ENCODE data around the gene RSPO4. TPM values are rescaled to one million over a fixed set of nuclear protein-coding genes. Genes with fewer than 3 reads are reported as not detected.

RSPO4 gene
- total RNA-seq, 3 donors from 2014 or later = not detected

DNA sequence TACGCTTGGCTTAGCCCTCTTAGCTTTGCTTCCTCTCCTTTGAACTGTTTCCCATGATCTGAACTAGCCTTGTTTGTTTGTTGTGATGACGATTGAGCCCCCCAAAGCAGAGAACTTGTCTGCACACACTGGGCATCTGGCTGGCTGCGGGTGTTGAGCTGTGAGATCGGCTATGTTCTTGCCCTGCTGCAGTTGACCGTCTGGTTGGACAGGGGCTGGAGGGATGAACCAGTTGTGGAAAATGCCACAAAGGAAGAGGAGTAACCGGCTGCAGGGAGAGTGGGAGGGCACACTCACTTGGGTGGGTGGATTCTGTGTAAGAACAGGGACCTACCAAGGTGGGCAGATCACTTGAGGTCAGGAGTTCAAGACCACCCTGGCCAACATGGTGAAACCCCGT, 12.4 kb upstream of the RSPO4 start:
- intact Hi-C loops (cut with DNase I; ENCODE audit: low total_unique reads) = no loop called here
- DNase-seq (ENCODE audit: low spot score in 2 of 2) = no peak
- no peaks in the 10 kb centered on the region for H3K36me3 ChIP-seq
- H3K9me3 ChIP-seq = no peaks in the 10 kb centered on the region
- no peak overlapping the region for H3K4me3 ChIP-seq
- H3K4me1 ChIP-seq = no peaks in the 10 kb centered on the region
- no peak for TF ChIP-seq POLR2AphosphoS5 (IDR thresholded peaks at IDR 0.05)
- no peak for TF ChIP-seq POLR2A (IDR thresholded peaks at IDR 0.05)
- TF ChIP-seq, protein P1, sequence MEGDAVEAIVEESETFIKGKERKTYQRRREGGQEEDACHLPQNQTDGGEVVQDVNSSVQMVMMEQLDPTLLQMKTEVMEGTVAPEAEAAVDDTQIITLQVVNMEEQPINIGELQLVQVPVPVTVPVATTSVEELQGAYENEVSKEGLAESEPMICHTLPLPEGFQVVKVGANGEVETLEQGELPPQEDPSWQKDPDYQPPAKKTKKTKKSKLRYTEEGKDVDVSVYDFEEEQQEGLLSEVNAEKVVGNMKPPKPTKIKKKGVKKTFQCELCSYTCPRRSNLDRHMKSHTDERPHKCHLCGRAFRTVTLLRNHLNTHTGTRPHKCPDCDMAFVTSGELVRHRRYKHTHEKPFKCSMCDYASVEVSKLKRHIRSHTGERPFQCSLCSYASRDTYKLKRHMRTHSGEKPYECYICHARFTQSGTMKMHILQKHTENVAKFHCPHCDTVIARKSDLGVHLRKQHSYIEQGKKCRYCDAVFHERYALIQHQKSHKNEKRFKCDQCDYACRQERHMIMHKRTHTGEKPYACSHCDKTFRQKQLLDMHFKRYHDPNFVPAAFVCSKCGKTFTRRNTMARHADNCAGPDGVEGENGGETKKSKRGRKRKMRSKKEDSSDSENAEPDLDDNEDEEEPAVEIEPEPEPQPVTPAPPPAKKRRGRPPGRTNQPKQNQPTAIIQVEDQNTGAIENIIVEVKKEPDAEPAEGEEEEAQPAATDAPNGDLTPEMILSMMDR (IDR thresholded peaks at IDR 0.05) = no peak
- no peak overlapping the region for H3K27ac ChIP-seq
- H3K27me3 ChIP-seq = no peaks in the 10 kb centered on the region

DNA sequence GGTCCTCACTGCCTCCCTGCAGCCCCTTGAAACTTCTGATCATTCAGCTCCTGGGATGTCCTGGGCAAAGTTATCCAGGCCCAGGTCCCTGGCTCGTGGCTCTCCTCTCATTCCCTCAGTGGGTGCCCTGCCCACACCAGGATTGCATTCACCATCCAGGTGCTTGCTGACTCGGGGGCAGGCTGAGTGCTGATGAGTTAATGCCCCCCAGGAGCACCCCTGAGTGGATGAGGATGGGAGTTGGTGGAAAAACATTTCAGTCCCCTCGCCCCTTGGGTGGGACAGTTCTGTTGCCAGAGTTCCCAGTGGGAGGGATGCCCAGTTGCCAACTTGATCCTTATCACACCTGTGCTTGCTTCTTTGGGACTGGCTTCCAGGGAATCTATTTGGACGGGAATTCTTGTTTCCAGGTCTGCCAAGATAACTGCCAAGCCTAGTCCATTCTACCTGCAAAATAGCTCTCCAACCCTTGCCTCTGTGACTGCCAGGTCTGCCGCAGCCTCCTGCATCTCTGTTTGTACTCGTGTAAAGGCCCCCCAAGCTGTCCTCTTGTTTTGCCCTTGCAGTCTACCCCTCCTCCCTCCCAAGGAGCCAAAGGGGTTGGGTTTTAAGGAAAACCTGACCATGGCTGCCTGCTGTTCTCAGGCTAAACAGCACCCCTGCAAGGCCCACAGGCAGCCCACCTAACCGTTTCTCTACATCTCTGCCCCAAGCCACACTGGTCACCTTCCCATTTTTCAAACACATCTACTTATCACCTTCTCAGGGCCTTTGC, 11.6 kb upstream of the RSPO4 start:
- Histone ChIP-seq H3K27me3 (no peaks in the 10 kb centered on the region), H3K4me1 (no peaks in the 10 kb centered on the region), H3K9me3 (no peaks in the 10 kb centered on the region), H3K4me3 (no peak overlapping the region), H3K36me3 (no peaks in the 10 kb centered on the region), H3K27ac (no peak overlapping the region)
- no peak for TF ChIP-seq POLR2AphosphoS5 (IDR thresholded peaks at IDR 0.05)
- intact Hi-C loops (cut with DNase I; ENCODE audit: low total_unique reads) = no loop called here
- DNase-seq (ENCODE audit: low spot score in 2 of 2) = no peak

DNA sequence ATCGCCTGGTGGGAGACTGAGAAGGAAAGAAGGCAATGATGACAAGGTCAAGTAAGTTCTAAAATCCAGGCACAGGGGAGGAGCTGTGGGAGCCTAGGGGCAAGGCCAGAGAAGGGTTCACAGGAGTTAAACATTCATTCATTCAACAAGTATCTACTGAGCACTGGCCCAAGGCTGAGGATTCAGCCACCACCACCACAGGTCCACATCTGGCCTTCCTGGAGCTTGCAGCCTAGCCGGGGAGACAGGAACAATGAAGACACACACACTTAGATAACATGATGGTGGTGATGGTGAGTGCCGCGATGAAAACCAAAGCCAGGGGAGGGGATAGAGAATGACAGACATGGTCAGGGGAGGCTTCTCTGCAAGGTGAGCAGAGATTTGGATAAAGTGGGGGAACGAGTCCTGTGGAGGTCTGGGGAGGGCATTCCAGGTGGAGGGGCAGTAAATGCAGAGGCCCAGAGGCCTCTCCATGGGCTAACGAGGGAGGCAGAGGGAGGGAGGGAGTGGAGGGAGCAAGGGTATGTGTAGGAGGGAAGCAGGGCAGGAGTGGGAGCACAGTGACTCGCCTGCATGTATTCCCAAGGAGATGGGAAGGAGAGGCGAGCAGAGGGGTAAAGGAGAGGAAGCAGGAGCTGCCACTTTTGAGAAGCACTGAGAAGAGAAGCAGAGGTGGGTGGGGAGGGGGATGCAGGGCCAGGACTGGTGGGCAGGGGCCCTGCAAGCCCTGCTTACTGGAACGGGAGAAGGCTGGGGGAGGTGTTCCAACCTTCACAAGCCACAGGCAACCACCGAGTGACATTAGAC, 10.5 kb upstream of the RSPO4 start:
- no peaks in the 10 kb centered on the region for H3K9me3 ChIP-seq
- H3K27ac ChIP-seq = no peak overlapping the region
- no peaks in the 10 kb centered on the region for H3K36me3 ChIP-seq
- no peak for TF ChIP-seq POLR2A (IDR thresholded peaks at IDR 0.05)
- TF ChIP-seq, protein P1 (IDR thresholded peaks at IDR 0.05) = no peak
- no peak for TF ChIP-seq POLR2AphosphoS5 (IDR thresholded peaks at IDR 0.05)
- no peaks in the 10 kb centered on the region for H3K27me3 ChIP-seq
- no peaks in the 10 kb centered on the region for H3K4me1 ChIP-seq
- no peak overlapping the region for H3K4me3 ChIP-seq
- intact Hi-C loops (cut with DNase I; ENCODE audit: low total_unique reads) = no loop called here
- no peak for DNase-seq (ENCODE audit: low spot score in 2 of 2)

DNA sequence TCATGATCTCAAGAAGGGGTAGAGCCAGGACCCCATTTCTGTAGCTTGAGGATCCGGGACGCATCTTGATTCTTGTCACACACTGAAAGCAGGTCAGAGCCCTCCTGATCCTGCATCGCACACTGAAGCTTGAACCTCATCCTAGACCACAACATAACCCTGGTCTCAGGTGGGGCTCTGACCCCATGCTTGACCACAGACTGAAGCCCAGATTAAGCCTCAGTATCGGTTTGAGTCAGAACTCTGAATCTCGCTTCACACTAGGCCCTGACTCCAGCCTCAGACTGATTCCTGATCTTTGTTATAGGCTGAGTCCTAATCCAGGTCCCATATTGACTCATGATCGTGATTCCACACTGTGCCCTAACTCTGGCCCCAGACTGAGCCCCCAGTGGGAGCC, 8.5 kb upstream of the RSPO4 start:
- DNase-seq (ENCODE audit: low spot score in 2 of 2) = no peak
- Histone ChIP-seq H3K4me1 (no peaks in the 10 kb centered on the region), H3K4me3 (no peak overlapping the region), H3K36me3 (no peaks in the 10 kb centered on the region), H3K9me3 (no peaks in the 10 kb centered on the region), H3K27me3 (no peaks in the 10 kb centered on the region), H3K27ac (no peak overlapping the region)
- intact Hi-C loops (cut with DNase I; ENCODE audit: low total_unique reads) = no loop called here
- no peak for TF ChIP-seq POLR2A (IDR thresholded peaks at IDR 0.05)
- TF ChIP-seq, protein P1 (IDR thresholded peaks at IDR 0.05) = no peak
- TF ChIP-seq POLR2AphosphoS5 (IDR thresholded peaks at IDR 0.05) = no peak

DNA sequence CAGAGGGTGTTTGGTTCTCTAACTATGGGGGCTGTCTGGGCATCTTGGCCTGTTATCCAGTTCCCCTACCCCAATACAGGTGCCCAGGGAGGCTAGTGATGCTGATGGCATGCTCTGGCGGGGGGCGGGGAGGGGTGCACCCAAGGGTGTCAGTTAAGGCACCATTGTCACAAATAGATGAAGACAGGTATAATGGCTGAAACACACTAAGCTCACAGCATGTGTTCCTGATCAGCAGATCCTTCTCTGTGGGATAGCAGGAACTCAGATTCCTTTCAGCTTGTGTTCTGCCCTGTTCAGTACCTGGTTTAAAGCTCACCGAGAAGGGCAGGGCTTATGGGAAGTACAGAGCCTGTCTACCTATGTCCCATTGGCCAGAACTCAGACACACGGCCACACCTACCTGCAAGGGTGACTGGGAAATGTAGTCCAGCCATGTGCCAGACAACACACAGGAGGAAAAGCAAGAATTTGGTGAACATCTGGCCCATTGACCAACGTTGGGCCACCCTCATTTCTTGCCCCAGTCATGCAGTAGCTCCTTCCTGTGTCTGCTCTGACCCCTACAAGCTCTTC, 3.4 kb upstream of the RSPO4 start:
- peaks cover 0 to 15% of the 10 kb centered on the region in 2 donors for H3K27me3 ChIP-seq
- no peaks in the 10 kb centered on the region for H3K9me3 ChIP-seq
- intact Hi-C loops (cut with DNase I; ENCODE audit: low total_unique reads) = loop anchor here (5.0 kb wide), 1 partner anchor 1432 kb away; no protein-coding TSS in a partner anchor
- TF ChIP-seq POLR2AphosphoS5 (IDR thresholded peaks at IDR 0.05) (no peak), POLR2A (IDR thresholded peaks at IDR 0.05) (no peak)
- TF ChIP-seq, protein P1 (IDR thresholded peaks at IDR 0.05) = no peak
- H3K27ac ChIP-seq = no peak overlapping the region
- H3K4me3 ChIP-seq = no peak overlapping the region
- DNase-seq (ENCODE audit: low spot score in 2 of 2) = no peak
- H3K36me3 ChIP-seq = no peaks in the 10 kb centered on the region
- no peaks in the 10 kb centered on the region for H3K4me1 ChIP-seq
